Astrocyte (in vitro differentiated cells and primary cell): ENCODE measurements around the gene SYNGR1. TPM values are rescaled to one million over a fixed set of nuclear protein-coding genes. Genes with fewer than 3 reads are reported as not detected.

Experiments used
- DNase-seq: peaks from one replicate; pipeline ENCODE4 v3.0.0-alpha.2; 2010; ENCODE audit warnings: low read depth
- FAIRE-seq: peaks from 2 replicates; lab custom pipeline; 2011; peaks lifted over from hg19 to GRCh38; lab: Jason Lieb, UNC
- H2AFZ ChIP-seq: 2 replicates; pipeline ENCODE4 v1.6.0; 2012; ENCODE audit warnings: low read depth, low read length, inconsistent platforms
- H3K27ac ChIP-seq: 2 replicates; pipeline ENCODE4 v1.5.1; 2011; ENCODE audit warnings: low read depth, low read length, inconsistent platforms
- H3K27me3 ChIP-seq: 2 replicates; pipeline ENCODE4 v1.6.0; 2011; ENCODE audit warnings: low read length, inconsistent platforms; ENCODE audit not compliant: insufficient read depth
- H3K36me3 ChIP-seq: 2 replicates; pipeline ENCODE4 v1.5.1; 2011; ENCODE audit warnings: low read length, inconsistent platforms; ENCODE audit not compliant: insufficient read depth
- H3K4me1 ChIP-seq: 2 replicates; pipeline ENCODE4 v1.5.1; 2011; ENCODE audit warnings: low read length, inconsistent platforms; ENCODE audit not compliant: insufficient read depth
- H3K4me2 ChIP-seq: 2 replicates; pipeline ENCODE4 v1.6.0; 2012; ENCODE audit warnings: low read length, inconsistent platforms
- H3K4me3 ChIP-seq: 2 replicates; pipeline ENCODE4 v1.5.1; 2011; ENCODE audit warnings: low read depth, mild to moderate bottlenecking, low read length, inconsistent platforms; ENCODE audit not compliant: insufficient read depth
- H3K79me2 ChIP-seq: 2 replicates; pipeline ENCODE4 v1.6.0; 2012; ENCODE audit warnings: mild to moderate bottlenecking, low read length, inconsistent platforms; ENCODE audit not compliant: insufficient read depth
- H3K9ac ChIP-seq: 2 replicates; pipeline ENCODE4 v1.6.0; 2012; ENCODE audit warnings: mild to moderate bottlenecking, low read length, inconsistent platforms
- H3K9me3 ChIP-seq: 2 replicates; pipeline ENCODE4 v1.5.1; 2012; ENCODE audit warnings: low read depth, mild to moderate bottlenecking, low read length, inconsistent platforms; ENCODE audit not compliant: insufficient read depth
- H4K20me1 ChIP-seq: 2 replicates; pipeline ENCODE4 v1.6.0; 2012; ENCODE audit warnings: low read length, inconsistent platforms; ENCODE audit not compliant: insufficient read depth
- H3K27ac Mint-ChIP-seq: one replicate; pipeline ENCODE4 v1.8.0; 2021; ENCODE audit warnings: mild to moderate bottlenecking, mixed read lengths; ENCODE audit not compliant: unreplicated experiment
- H3K27me3 Mint-ChIP-seq: one replicate; pipeline ENCODE4 v1.8.0; 2021; ENCODE audit warnings: low read depth, mixed read lengths; ENCODE audit not compliant: unreplicated experiment
- H3K36me3 Mint-ChIP-seq: one replicate; pipeline ENCODE4 v1.8.0; 2021; ENCODE audit warnings: low read depth, mixed read lengths; ENCODE audit not compliant: unreplicated experiment
- H3K4me1 Mint-ChIP-seq: one replicate; pipeline ENCODE4 v1.8.0; 2021; ENCODE audit warnings: low read depth, mixed read lengths; ENCODE audit not compliant: unreplicated experiment
- H3K4me3 Mint-ChIP-seq: one replicate; pipeline ENCODE4 v1.8.0; 2021; ENCODE audit warnings: mild to moderate bottlenecking, moderate library complexity, mixed read lengths; ENCODE audit not compliant: unreplicated experiment
- H3K9me3 Mint-ChIP-seq: one replicate; pipeline ENCODE4 v1.8.0; 2021; ENCODE audit warnings: mild to moderate bottlenecking, mixed read lengths; ENCODE audit not compliant: unreplicated experiment
- EZH2 ChIP-seq: IDR thresholded peaks from 2 replicates; pipeline ENCODE4 v1.6.1; 2012; ENCODE audit warnings: mild to moderate bottlenecking, low read length, inconsistent platforms; ENCODE audit not compliant: insufficient read depth
- total RNA-seq: library from RNA; stranded (reverse); gene quantifications from 2 replicates; pipeline ENCODE4 v1.2.1, GENCODE V29; 2021
- TF ChIP-seq, protein P1 (sequence below): IDR thresholded peaks from 2 replicates; pipeline ENCODE4 v1.5.1; 2011; ENCODE audit warnings: low read depth, mild to moderate bottlenecking, inconsistent platforms, low read length, moderate library complexity; ENCODE audit not compliant: insufficient read depth

The SYNGR1 gene
- total RNA-seq, 1 donor from 2014 or later: 12.0 TPM

DNA sequence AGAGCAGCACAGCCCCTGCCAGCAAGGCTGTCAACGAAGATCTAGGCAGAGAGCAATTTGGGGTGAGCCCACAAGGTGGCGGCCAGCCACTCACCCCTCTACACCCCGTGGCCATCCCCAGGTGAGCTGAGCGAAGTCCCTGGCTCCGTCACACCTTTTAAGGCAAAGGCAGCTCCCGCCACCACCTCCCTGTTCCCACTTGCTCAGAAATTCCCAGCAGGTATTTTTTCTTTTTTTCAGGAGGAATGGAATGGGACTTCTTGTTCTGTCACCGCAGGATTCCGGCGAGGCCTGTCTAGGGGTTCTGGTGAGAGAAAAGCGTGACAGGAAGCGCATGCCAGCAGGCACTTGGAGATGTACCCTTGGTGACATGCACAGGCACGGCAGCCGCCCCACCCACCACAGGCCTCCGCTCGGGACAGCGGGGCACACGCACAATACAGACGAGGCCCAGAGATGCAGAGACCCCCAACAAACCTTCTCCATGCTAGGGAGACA, 40.4 kb upstream of the SYNGR1 start:
- Histone ChIP-seq H3K4me3 (peak overlapping the region; percentile 8), H2AFZ (no peak overlapping the region), H3K27me3 (no peaks in the 10 kb centered on the region), H3K9ac (peak overlapping the region; percentile 53), H3K4me1 (peaks cover 43% of the 10 kb centered on the region), H4K20me1 (peaks cover 55% of the 10 kb centered on the region), H3K79me2 (peaks cover 26% of the 10 kb centered on the region), H3K36me3 (peaks cover 30% of the 10 kb centered on the region), H3K4me2 (peak overlapping the region; percentile 77), H3K9me3 (no peaks in the 10 kb centered on the region), H3K27ac (peak overlapping the region; percentile 71)
- Mint-ChIP-seq H3K27ac (peak overlapping the region; percentile 98), H3K9me3 (no peaks in the 10 kb centered on the region), H3K36me3 (peaks cover 22% of the 10 kb centered on the region), H3K4me3 (peak overlapping the region; percentile 50), H3K4me1 (peaks cover 40% of the 10 kb centered on the region), H3K27me3 (no peaks in the 10 kb centered on the region)
- DNase-seq (no peak), FAIRE-seq (no peak)
- no peak for TF ChIP-seq EZH2
- TF ChIP-seq, protein P1, sequence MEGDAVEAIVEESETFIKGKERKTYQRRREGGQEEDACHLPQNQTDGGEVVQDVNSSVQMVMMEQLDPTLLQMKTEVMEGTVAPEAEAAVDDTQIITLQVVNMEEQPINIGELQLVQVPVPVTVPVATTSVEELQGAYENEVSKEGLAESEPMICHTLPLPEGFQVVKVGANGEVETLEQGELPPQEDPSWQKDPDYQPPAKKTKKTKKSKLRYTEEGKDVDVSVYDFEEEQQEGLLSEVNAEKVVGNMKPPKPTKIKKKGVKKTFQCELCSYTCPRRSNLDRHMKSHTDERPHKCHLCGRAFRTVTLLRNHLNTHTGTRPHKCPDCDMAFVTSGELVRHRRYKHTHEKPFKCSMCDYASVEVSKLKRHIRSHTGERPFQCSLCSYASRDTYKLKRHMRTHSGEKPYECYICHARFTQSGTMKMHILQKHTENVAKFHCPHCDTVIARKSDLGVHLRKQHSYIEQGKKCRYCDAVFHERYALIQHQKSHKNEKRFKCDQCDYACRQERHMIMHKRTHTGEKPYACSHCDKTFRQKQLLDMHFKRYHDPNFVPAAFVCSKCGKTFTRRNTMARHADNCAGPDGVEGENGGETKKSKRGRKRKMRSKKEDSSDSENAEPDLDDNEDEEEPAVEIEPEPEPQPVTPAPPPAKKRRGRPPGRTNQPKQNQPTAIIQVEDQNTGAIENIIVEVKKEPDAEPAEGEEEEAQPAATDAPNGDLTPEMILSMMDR: peak; percentile 12

DNA sequence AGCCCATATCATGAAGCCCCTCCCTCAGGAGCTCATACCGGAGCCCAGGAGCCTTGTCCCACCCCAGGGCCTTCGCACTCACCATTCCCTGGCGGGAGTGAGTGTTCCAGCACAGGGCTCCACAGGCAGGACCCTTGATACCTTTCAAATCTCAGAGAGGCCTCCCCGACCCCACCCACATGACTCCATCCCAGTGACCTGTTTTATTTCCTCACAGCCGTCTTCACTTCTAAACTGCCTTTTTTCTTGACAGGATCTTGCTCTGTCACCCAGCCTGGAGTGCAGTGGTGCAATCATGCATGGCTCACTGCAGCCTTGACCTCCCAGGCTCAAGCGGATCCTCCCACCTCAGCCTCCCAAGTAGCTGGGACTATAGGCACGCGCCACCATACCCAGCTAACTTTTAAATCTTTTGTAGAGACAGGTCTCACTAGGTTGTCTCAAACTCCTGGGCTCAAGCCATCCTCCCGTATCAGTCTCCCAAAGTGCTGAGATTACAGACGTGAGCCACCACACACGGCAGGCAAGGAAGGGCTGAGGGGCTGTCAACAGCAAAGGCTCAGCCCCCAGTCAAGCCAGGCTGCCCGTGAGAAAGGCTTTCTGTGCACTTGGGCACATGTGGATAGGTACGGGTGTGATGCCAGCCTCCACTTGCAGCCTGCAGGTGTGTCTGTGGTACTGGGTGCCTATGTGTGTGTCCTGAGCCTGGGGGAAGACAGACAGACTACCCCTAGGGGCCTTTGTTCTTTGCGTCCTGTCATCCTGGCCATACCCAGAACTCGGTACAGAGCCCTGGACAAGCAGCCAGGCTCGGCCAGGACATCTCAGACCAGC, 39.7 kb upstream of the SYNGR1 start:
- Mint-ChIP-seq H3K4me3 (peak overlapping the region; percentile 78), H3K36me3 (peaks cover 28% of the 10 kb centered on the region), H3K27me3 (no peaks in the 10 kb centered on the region), H3K4me1 (peaks cover 46% of the 10 kb centered on the region), H3K27ac (peak overlapping the region; percentile 98), H3K9me3 (no peaks in the 10 kb centered on the region)
- peaks cover 62% of the 10 kb centered on the region for H4K20me1 ChIP-seq
- DNase-seq: no peak
- H3K36me3 ChIP-seq: peaks cover 37% of the 10 kb centered on the region
- H3K4me1 ChIP-seq: peaks cover 50% of the 10 kb centered on the region
- no peak overlapping the region for H3K4me3 ChIP-seq
- H3K79me2 ChIP-seq: peaks cover 33% of the 10 kb centered on the region
- no peak for FAIRE-seq
- TF ChIP-seq, protein P1: no peak
- no peak for TF ChIP-seq EZH2
- H2AFZ ChIP-seq: no peak overlapping the region
- H3K27ac ChIP-seq: peak overlapping the region; percentile 71
- peak overlapping the region; percentile 9 for H3K9ac ChIP-seq
- H3K9me3 ChIP-seq: no peaks in the 10 kb centered on the region
- H3K4me2 ChIP-seq: peak overlapping the region; percentile 77
- no peaks in the 10 kb centered on the region for H3K27me3 ChIP-seq
